Neuronal stem cell (in vitro differentiated cells): ENCODE data around the gene TUSC2.

Source experiments
- DNase-seq: peaks from one replicate; pipeline ENCODE4 v3.0.0-alpha.2; 2013; ENCODE audit warnings: low spot score
- H2AFZ ChIP-seq: one replicate; pipeline ENCODE4 v1.6.1; 2013; ENCODE audit warnings: mild to moderate bottlenecking, low read length, inconsistent platforms
- H2AK5ac ChIP-seq: 2 replicates; pipeline ENCODE4 v1.6.1; 2013; ENCODE audit warnings: low read depth, mild to moderate bottlenecking, inconsistent platforms, low read length, moderate library complexity, mixed read lengths
- H2BK120ac ChIP-seq: 2 replicates; pipeline ENCODE4 v1.6.1; 2013; ENCODE audit warnings: low read depth, mild to moderate bottlenecking, inconsistent platforms, low read length, moderate library complexity, mixed read lengths
- H2BK12ac ChIP-seq: one replicate; pipeline ENCODE4 v1.6.1; 2013; ENCODE audit warnings: low read length, inconsistent platforms
- H2BK15ac ChIP-seq: 2 replicates; pipeline ENCODE4 v1.6.1; 2013; ENCODE audit warnings: mild to moderate bottlenecking, low read length, inconsistent platforms, mixed read lengths
- H2BK5ac ChIP-seq: one replicate; pipeline ENCODE4 v1.6.1; 2013; ENCODE audit warnings: inconsistent platforms, mild to moderate bottlenecking, low read length, moderate library complexity
- H3K14ac ChIP-seq: one replicate; pipeline ENCODE4 v1.6.1; 2013; ENCODE audit warnings: low read length, inconsistent platforms
- H3K18ac ChIP-seq: 2 replicates; pipeline ENCODE4 v1.6.1; 2013; ENCODE audit warnings: low read length, inconsistent platforms
- H3K23ac ChIP-seq: 2 replicates; pipeline ENCODE4 v1.6.1; 2013; ENCODE audit warnings: low read depth, mild to moderate bottlenecking, mixed read lengths, low read length, inconsistent platforms; ENCODE audit not compliant: poor library complexity
- H3K27ac ChIP-seq: replicated peaks from 3 replicates; pipeline ENCODE4 v1.5.1; 2013; ENCODE audit warnings: low read length, inconsistent platforms
- H3K27me3 ChIP-seq, 3 experiments: 2 replicates each; pipeline ENCODE4 v1.6.1; 2013; ENCODE audit warnings: low read length in 3 of 3, mild to moderate bottlenecking in 2 of 3, inconsistent platforms in 1 of 3, low read depth in 1 of 3, mixed read lengths in 1 of 3, moderate library complexity in 1 of 3; ENCODE audit not compliant: control insufficient read depth in 3 of 3, insufficient read depth in 3 of 3
- H3K36me3 ChIP-seq, 2 donors: replicated peaks in 1 of 2; 2 replicates each; pipeline ENCODE4 v1.6.1; 2013; ENCODE audit warnings: low read length in 2 of 2; ENCODE audit not compliant: control insufficient read depth in 2 of 2, insufficient read depth in 2 of 2
- H3K4ac ChIP-seq: 2 replicates; pipeline ENCODE4 v1.6.1; 2013; ENCODE audit warnings: inconsistent platforms, mild to moderate bottlenecking, low read length, moderate library complexity
- H3K4me1 ChIP-seq, 2 donors: 1 replicate in 1 of 2; 2 replicates in 1 of 2; pipeline ENCODE4 v1.6.1; 2013; ENCODE audit warnings: low read length in 2 of 2, low read depth in 1 of 2; ENCODE audit not compliant: control insufficient read depth in 2 of 2, insufficient read depth in 1 of 2
- H3K4me2 ChIP-seq: one replicate; pipeline ENCODE4 v1.6.1; 2013; ENCODE audit warnings: mild to moderate bottlenecking, low read length, inconsistent platforms; ENCODE audit not compliant: insufficient read depth, poor library complexity, severe bottlenecking
- H3K4me3 ChIP-seq, 2 donors: 2 replicates each; pipeline ENCODE4 v1.5.1; 2013; ENCODE audit warnings: low read length in 2 of 2, mild to moderate bottlenecking in 2 of 2, inconsistent platforms in 1 of 2, moderate library complexity in 1 of 2
- H3K79me1 ChIP-seq: one replicate; pipeline ENCODE4 v1.6.1; 2013; ENCODE audit warnings: low read depth, mild to moderate bottlenecking, inconsistent platforms, low read length, moderate library complexity
- H3K9ac ChIP-seq: one replicate; pipeline ENCODE4 v1.6.1; 2013; ENCODE audit warnings: mild to moderate bottlenecking, low read depth, low read length, inconsistent platforms; ENCODE audit not compliant: poor library complexity
- H3K9me3 ChIP-seq, 2 donors: replicated peaks in 1 of 2; 2 replicates each; pipeline versions ENCODE3 to v1.6.1; 2013; ENCODE audit warnings: low read length in 2 of 2, mild to moderate bottlenecking in 2 of 2, inconsistent platforms in 1 of 2, low read depth in 1 of 2, mixed read lengths in 1 of 2, moderate library complexity in 1 of 2; ENCODE audit not compliant: control insufficient read depth in 2 of 2, insufficient read depth in 1 of 2
- H4K8ac ChIP-seq: one replicate; pipeline ENCODE4 v1.6.1; 2013; ENCODE audit warnings: low read depth, mild to moderate bottlenecking, inconsistent platforms, low read length, moderate library complexity
- H4K91ac ChIP-seq: one replicate; pipeline ENCODE4 v1.6.1; 2013; ENCODE audit warnings: low read length, low read depth, mild to moderate bottlenecking, inconsistent platforms; ENCODE audit not compliant: poor library complexity
- WGBS, 2 donors: extraction: QIAGEN DNeasy Blood & Tissue Kit; methylation state at CpG; one replicate each; pipeline ENCODE4 v1.1.7; 2013; ENCODE audit warnings: missing lambda C conversion rate in 2 of 2, mixed read lengths in 1 of 2; ENCODE audit not compliant: insufficient read length in 2 of 2, insufficient replicate concordance in 1 of 2; ENCODE audit errors: extremely low coverage in 2 of 2; 5-methylcytosine and 5-hydroxymethylcytosine counted together

The TUSC2 gene

DNA sequence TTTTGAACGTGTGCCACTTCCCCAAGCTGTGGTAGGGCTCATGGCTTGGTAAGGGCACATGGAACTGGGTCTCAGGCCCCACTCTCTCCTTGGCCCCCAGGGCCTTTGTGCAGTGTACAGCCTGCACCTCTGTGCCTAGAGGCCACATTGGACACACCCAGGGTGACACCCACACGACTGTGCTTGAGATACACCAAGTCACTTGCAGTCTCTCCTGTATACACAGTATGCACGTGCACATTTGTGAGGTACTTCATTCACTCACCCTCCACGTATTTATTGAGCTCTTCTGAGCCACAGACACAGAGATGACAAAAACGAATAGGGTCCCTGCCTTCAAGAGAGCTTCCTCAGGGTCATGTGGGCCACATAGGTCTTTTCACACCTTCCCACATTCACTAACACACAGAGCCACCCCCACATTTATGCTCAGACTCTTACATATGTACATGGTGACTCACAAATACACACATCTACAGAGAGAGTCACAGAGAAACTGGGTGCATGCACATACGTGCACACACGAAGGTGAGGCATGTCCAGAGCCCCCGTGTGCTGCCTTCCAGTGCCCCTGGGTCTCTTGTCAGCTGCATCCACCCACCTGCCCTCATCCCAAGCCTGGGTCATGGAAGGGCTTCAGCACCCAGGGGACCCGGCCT, 41.1 kb upstream of the TUSC2 start:
- peaks cover 0 to 53% (median 13%) of the 10 kb centered on the region in 3 experiments for H3K27me3 ChIP-seq
- H2AK5ac ChIP-seq: no peak overlapping the region
- no peak overlapping the region for H2BK120ac ChIP-seq
- H3K18ac ChIP-seq: no peak overlapping the region
- H2BK15ac ChIP-seq: no peak overlapping the region
- no CpG with 5 or more reads among the region's 9 CpGs for WGBS, 2 donors
- no peak overlapping the region for H3K23ac ChIP-seq
- H2AFZ ChIP-seq: no peak overlapping the region
- DNase-seq: no peak
- no peak overlapping the region for H3K9ac ChIP-seq
- no peak overlapping the region for H3K4ac ChIP-seq
- no peaks in the 10 kb centered on the region for H3K9me3 ChIP-seq
- H3K14ac ChIP-seq: no peak overlapping the region
- H4K91ac ChIP-seq: no peak overlapping the region
- no peak overlapping the region for H3K4me2 ChIP-seq
- H3K79me1 ChIP-seq: peaks cover 2% of the 10 kb centered on the region
- H3K4me3 ChIP-seq: no peak overlapping the region
- no peaks in the 10 kb centered on the region for H3K36me3 ChIP-seq
- H3K27ac ChIP-seq: no peak overlapping the region
- H2BK5ac ChIP-seq: no peak overlapping the region
- peaks cover 23 to 35% of the 10 kb centered on the region in 2 donors for H3K4me1 ChIP-seq
- no peak overlapping the region for H4K8ac ChIP-seq
- no peak overlapping the region for H2BK12ac ChIP-seq

DNA sequence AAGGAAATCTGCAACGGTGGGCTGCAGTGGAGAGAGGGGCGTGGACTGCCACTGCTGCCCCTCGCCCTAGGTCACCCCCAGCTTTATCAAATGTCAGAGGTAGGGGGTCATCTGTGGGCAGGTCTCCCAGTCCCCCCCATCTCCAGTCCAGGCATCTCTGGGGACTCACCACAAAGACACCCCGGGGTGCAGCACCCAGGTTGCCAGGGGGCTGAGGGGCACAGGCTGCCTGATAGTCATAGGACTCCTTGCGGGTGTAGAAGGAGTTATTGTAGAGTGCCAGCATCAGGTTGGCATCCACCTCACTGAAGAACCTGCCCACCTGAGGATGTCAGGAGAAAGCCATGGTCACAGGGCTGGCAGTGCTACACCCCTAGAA, 37.8 kb upstream of the TUSC2 start:
- Histone ChIP-seq H4K8ac (no peak overlapping the region), H3K36me3 (no peaks in the 10 kb centered on the region), H3K4me3 (no peak overlapping the region), H3K4me2 (peak overlapping the region; percentile 95), H3K27ac (no peak overlapping the region), H3K9me3 (no peaks in the 10 kb centered on the region), H2BK120ac (no peak overlapping the region), H3K79me1 (peaks cover 2% of the 10 kb centered on the region), H2BK5ac (no peak overlapping the region), H2BK15ac (peak overlapping the region; percentile 46), H3K4me1 (peaks cover 0 to 10% of the 10 kb centered on the region in 2 donors), H3K9ac (peak overlapping the region; percentile 4), H3K23ac (peak overlapping the region; percentile 1), H2AK5ac (peak overlapping the region; percentile 91), H4K91ac (no peak overlapping the region), H3K18ac (peak overlapping the region; percentile 94), H2AFZ (peak overlapping the region; percentile 69), H3K14ac (peak overlapping the region; percentile 15), H3K4ac (no peak overlapping the region), H3K27me3 (peaks cover 0 to 67% (median 15%) of the 10 kb centered on the region in 3 experiments), H2BK12ac (no peak overlapping the region)
- DNase-seq: no peak
- no CpG with 5 or more reads among the region's 5 CpGs for WGBS, 2 donors

DNA sequence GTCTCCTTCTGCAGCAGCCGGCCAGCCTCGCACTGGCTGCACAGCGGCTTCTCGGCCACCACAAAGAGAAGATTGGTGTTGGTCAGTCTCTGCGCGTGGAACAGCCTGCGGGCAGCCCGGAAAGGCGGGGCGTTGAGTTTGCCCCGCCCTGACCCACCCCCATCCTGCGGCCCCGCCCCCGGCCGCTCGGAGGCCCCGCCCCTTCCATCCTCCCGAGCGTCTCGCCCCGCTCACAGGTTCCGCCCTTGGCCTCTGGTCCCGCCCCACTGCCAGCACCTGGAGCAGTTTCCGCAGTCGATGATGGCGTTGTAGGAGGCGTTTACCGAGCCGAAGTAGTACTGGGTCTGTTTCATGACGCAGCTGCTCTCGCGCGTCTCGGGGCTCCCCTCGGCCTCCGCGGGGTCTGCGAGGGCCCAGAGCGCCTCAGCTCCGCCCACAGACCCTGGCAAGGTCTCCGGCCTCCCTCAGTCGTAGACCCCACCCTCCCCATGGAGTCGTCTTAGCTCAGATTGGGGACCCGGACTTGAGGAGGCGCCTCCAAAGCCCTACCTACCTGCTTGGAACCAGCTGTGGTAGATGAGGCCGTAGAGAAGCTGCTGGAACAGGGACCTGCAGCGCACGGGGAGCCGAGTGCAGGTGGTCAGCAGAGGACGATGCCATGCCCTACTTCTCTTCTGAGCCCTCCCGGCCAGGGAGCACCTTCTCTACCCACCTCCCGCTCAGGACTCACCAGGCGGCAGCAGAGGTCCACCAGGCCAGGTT, 37.2 kb upstream of the TUSC2 start:
- H3K9me3 ChIP-seq: no peaks in the 10 kb centered on the region
- no CpG with 5 or more reads among the region's 53 CpGs for WGBS, 2 donors
- peak overlapping the region; percentile 54 for H2BK120ac ChIP-seq
- peak overlapping the region; percentile 46 for H2BK15ac ChIP-seq
- H3K27ac ChIP-seq: no peak overlapping the region
- H2BK12ac ChIP-seq: no peak overlapping the region
- H3K4me1 ChIP-seq: peaks cover 0 to 10% of the 10 kb centered on the region in 2 donors
- no peak overlapping the region for H4K91ac ChIP-seq
- H3K9ac ChIP-seq: peak overlapping the region; percentile 96
- peak overlapping the region; percentile 28 to 79 for H3K4me3 ChIP-seq
- H2AFZ ChIP-seq: peak overlapping the region; percentile 69
- H3K4me2 ChIP-seq: peak overlapping the region; percentile 95
- H3K23ac ChIP-seq: peak overlapping the region; percentile 87
- H3K27me3 ChIP-seq: peaks cover 0 to 67% (median 15%) of the 10 kb centered on the region in 3 experiments
- no peak overlapping the region for H3K4ac ChIP-seq
- peak overlapping the region; percentile 2 for H3K14ac ChIP-seq
- H3K18ac ChIP-seq: peak overlapping the region; percentile 94
- H2BK5ac ChIP-seq: peak overlapping the region; percentile 93
- DNase-seq: peak; percentile 72
- H2AK5ac ChIP-seq: peak overlapping the region; percentile 97
- H3K79me1 ChIP-seq: peaks cover 2% of the 10 kb centered on the region
- H4K8ac ChIP-seq: no peak overlapping the region
- H3K36me3 ChIP-seq: no peaks in the 10 kb centered on the region

DNA sequence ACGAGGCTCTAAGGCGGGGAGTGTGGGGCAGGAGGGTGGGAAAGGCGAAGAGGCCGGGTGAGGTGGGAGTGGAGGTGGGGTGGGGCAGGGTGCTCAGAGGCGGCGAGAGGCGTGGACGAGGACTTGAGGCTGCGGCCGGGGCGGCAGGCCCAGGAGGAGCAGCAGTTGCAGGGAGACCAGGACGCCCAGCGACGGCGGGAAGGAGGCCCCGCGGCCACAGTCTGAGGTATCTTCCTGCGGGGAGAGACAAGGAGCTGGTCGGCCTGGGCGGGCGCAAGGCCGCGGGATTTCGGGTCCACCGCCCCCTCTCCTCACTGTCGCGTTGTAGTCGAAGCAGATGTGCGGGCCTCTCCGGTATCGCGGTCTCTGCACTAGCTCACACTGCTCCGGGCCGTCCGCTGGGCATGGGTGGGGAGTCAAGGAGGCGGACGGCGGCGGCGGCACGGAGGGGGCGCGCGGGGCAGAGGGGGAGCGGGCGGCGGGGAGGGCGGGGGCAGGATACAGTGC, 36.6 kb upstream of the TUSC2 start:
- Histone ChIP-seq H3K14ac (peak overlapping the region; percentile 9), H4K91ac (no peak overlapping the region), H3K27ac (no peak overlapping the region), H3K36me3 (no peaks in the 10 kb centered on the region), H3K27me3 (peaks cover 0 to 63% (median 15%) of the 10 kb centered on the region in 3 experiments), H3K4ac (peak overlapping the region; percentile 41), H3K4me2 (peak overlapping the region; percentile 95), H3K23ac (peak overlapping the region; percentile 87), H3K79me1 (peaks cover 2% of the 10 kb centered on the region), H2AK5ac (peak overlapping the region; percentile 97), H3K18ac (peak overlapping the region; percentile 96), H3K9ac (peak overlapping the region; percentile 96), H2BK120ac (peak overlapping the region; percentile 54), H3K9me3 (no peaks in the 10 kb centered on the region), H3K4me3 (peak overlapping the region; percentile 28 to 75), H2AFZ (peak overlapping the region; percentile 69), H2BK12ac (no peak overlapping the region), H2BK5ac (peak overlapping the region; percentile 93), H2BK15ac (peak overlapping the region; percentile 99), H4K8ac (peak overlapping the region; percentile 72), H3K4me1 (peaks cover 4 to 13% of the 10 kb centered on the region in 2 donors)
- no CpG with 5 or more reads among the region's 48 CpGs for WGBS, 2 donors
- no peak for DNase-seq
